ENCODE results near the gene TSKS.
"Not testable (repeated sequence)": the region's sequence is repeated elsewhere in the genome, so short reads cannot be mapped to it uniquely, and the experiment has no call there.

Gene TSKS

DNA sequence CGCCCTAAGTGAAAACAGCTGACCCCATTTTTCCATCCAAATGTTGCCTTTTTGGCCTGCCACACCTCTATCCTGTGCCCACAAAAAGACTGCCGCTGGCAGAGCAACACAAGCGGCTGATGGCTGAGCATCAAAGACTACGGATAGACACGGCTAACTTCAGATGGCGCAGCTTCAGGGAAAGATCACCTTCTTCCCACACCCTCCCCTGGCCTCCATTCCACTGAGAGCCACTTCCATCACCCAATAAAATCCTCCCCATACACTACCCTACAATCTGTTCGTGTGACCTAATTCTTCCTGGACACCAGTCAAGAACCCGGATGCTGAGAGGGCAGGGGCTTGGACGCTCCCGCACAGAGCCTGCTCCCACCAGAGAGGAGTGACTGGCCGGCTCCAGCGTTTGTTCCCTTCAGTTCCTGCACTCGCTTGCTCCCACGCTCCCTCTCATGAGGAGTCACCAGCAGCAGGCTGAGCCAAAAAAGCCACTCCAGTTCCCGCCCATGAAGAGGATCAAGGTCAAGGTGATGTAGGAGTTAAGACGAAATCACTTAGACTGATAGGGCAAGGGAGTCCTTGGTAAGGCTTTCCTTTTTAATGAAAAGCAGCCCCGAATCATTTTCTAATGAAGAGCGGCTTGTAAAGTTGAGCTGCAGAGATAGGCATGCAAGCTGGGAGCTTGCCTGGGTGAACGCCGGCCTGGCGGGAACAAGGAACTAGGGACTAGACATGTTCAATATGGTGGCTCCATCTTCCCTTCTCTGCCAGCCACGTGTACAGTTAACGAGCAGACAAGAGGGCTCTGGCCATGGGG, 35.7 kb downstream of the TSKS start:
- no peak overlapping the region for H3K27ac ChIP-seq
- DNase-seq (ENCODE audit: low read depth, low spot score): no peak

DNA sequence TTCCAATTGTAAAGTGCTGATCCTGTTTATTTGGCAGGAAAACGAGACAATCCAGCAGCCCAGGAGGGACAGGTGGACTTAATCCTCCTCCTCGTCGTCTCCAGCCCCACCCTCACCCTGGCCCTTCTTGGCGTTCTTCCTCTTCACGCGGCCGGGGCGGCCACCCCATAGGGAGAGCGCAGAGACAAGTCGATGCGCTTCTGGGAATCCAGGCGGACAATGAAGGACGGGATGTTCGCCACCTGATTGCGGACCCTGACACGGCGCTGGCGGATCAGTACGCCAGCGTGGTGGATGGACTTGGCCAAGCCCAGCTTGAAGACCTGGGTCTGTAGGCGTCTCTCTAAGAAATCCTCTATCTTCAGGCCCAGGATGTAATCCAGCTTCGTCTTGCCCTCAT, 43.7 kb downstream of the TSKS start:
- not testable (repeated sequence) for DNase-seq (ENCODE audit: low read depth, low spot score); H3K27ac ChIP-seq

DNA sequence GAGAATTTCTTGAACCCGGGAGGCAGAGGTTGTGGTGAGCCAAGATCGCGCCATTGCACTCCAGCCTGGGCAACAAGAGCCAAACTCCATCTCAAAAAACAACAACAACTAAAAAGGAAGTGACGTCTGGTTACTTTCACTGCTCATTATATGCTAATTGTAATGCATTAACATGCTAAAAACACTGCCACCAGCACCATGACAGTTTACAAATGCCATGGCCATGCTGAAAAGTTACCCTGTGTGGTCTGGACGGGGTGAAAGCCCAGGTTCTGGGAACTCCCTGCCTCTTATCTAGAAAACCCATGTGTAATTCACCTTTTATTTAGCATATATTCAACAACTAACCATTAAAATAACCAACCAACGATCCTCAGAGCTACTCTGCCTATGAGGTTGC, 44.1 kb downstream of the TSKS start:
- H3K27ac ChIP-seq: no peak overlapping the region
- DNase-seq (ENCODE audit: low read depth, low spot score): no peak

DNA sequence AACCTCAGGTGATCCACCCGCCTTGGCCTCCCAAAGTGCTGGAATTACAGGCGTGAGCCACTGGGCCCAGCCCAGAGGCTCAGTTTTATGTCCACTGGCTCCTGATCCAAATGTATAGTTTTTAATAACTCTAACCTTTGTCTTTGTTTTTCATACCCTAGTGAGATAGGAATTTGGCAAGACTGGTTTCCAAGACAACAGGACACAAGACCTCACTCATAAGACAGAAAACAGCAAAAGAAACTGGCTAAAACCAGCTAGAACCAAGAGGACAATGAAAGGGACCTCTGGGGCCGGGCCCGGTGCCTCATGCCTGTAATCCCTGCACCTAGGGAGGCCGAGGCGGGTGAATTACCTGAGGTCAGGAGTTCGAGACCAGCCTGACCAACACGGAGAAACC, 44.6 kb downstream of the TSKS start:
- H3K27ac ChIP-seq: no peak overlapping the region
- no peak for DNase-seq (ENCODE audit: low read depth, low spot score)

DNA sequence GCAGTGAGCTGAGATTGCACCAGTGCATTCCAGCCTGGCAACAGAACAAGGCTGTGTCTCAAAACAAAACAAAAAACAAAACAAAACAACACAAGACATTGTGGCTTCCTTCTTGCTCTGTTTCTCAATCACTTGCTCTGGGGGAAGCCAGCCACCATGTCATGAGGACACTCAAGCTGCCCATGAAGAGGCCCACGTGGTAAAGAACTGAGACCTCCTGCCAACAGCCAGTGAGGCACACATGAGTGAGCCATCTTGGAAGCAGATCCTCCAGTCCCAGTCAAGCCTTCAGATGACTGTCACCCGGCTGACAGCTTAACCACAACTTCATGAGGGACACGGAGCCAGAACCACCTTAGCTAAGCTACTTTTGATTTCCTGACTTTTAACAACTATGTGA, 47.0 kb downstream of the TSKS start:
- no peak for DNase-seq (ENCODE audit: low read depth, low spot score)
- H3K27ac ChIP-seq: no peak overlapping the region

DNA sequence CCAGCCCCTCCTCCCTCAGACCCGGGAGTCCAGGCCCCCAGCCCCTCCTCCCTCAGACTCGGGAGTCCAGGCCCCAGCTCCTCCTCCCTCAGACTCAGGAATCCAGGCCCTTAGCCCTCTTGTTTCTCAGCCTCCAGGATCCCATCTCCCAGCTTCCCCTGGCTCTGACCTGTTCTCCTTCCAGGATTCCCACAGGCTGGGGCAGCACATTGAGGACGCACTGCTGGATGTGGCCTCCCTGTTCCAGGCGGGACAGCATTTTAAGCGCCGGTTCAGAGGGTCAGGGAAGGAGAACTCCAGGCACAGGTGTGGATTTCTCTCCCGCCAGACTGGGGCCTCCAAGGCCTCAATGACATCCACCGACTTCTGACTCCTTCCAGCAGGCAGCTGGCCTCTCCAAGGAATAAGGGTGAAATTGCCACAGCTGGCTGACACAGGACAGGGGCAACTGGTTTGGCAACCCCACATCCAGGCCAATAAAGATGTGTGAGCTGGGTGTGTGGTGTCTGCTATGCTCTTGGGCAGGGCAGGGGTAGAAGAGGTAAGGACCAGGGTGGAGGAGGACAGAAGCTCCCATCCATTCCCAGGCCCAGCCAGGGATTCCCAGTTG, 49.8 kb downstream of the TSKS start:
- H3K27ac ChIP-seq: no peak overlapping the region
- peak; percentile 26 for DNase-seq (ENCODE audit: low read depth, low spot score)

DNA sequence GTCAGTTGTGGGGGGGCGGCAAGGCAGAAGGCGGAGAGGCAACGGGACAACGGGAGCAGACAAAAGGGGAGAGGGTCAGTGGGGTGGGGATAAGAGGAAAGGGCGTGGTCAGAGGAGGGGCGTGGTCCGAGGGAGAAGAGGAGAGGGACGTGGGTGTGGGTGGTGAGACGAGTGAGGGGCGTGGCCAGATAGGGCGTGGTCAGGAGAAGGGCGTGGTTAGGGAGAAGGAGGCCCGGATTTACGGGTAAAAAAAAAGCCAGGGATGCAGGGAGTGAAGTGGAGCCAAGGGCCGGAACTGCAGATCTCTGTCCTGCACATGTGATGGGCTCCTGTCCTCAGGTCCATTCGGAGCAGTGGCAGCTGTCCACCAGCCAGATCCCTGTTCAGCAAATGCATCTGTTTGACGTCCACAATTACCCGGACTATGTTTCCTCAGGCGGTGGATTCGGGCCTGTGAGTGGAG, 50.7 kb downstream of the TSKS start:
- no peak overlapping the region for H3K27ac ChIP-seq
- DNase-seq (ENCODE audit: low read depth, low spot score): no peak

DNA sequence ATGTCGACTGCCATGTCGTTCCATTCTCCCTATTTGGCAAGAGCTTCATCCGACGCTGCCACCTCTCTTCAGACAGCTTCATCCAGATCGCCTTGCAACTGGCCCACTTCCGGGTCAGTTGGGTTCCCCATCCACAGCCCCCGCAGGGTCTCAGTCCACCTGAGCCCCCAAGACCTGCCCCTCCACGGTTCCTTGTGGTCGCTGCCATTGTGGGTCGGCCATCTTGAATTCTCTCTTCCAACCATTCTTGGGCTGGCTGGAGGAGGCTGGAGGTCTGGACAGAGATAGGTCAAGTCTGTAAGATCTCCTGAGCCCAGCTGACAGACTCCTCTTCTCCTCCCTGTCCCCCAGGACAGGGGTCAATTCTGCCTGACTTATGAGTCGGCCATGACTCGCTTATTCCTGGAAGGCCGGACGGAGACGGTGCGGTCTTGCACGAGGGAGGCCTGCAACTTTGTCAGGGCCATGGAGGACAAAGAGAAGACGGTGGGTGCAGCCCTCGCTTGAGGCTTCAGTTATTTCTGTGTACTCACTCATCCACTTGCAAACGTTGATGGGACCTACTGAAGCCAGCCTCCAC, 52.6 kb downstream of the TSKS start:
- no peak overlapping the region for H3K27ac ChIP-seq
- no peak for DNase-seq (ENCODE audit: low read depth, low spot score)

DNA sequence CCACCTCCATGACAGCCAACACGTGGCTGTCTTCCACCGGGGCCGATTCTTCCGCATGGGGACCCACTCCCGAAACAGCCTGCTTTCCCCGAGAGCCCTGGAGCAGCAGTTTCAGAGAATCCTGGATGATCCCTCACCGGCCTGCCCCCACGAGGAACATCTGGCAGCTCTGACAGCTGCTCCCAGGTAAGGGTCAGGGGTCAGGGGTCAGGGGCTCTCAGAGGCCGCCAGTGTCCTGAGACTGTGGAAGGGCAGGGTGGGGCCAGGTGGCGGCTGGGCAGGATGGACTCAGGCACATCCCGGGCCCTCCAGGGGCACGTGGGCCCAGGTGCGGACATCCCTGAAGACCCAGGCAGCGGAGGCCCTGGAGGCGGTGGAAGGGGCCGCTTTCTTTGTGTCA, 57.2 kb downstream of the TSKS start:
- DNase-seq (ENCODE audit: low read depth, low spot score): no peak
- H3K27ac ChIP-seq: no peak overlapping the region

DNA sequence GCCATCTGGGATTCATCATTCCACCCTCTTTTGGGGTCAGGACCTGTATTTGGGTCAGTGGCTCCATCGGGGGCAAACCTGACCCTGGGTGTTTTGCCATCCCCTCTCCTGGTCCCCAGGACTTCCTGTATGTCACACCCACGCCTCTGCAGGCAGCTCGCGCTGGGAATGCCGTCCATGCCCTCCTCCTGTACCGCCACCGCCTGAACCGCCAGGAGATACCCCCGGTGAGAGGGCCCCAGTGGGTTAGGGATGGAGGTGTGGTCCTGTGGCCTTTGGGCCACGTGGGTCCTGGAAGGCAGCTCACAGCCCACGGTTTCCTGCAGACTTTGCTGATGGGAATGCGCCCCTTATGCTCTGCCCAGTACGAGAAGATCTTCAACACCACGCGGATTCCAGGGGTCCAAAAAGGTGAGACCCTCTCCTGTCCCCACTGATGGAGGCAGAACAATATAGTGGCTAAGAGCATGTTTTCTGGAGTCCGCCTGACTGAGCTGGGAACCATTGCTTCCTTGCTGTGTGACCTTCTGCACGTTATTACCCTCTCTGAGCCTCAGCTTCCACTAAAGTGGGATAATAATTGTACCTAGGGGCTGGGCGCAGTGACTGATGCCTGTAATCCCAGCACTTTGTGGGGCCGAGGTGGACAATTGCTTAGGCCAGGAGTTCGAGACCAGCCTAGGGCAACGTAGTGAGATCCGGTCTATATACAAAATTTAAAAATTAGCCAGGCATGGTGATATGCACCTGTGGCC, 58.0 kb downstream of the TSKS start:
- H3K27ac ChIP-seq: no peak overlapping the region
- DNase-seq (ENCODE audit: low read depth, low spot score): no peak

DNA sequence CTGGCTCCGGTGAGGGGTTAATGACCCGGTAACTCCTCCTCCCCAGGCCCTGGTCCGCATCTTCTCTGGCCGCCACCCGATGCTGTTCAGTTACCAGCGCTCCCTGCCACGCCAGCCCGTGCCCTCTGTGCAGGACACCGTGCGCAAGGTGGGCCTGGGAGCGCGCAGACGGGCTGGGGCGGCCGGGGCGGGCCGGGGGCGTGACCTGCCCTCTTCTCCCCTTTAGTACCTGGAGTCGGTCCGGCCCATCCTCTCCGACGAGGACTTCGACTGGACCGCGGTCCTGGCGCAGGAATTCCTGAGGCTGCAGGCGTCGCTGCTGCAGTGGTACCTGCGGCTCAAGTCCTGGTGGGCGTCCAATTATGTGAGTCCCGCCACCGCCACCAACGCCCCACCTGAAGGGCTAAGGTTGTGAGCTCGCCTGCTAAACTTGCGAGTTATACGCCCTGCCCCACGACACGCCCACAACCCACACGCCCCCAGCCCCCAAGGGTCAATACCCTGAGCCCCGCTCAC, 61.8 kb downstream of the TSKS start:
- no peak overlapping the region for H3K27ac ChIP-seq
- DNase-seq (ENCODE audit: low read depth, low spot score): no peak

DNA sequence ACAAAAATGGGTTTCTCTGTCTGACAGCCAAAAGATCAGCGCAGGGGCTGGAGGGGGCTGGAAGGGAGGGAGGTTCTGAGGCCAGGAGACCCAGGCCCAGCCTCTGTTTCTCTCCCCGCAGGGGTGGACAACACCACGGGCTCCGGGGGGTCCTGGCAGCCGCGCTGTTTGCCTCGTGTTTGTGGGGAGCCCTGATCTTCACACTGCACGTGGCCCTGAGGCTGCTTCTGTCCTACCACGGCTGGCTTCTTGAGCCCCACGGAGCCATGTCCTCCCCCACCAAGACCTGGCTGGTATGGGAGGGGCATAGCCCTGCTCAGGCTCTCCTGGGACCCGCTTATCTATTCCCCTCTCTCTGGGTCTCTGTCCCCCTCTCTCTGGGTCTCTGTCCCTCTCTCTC, 62.5 kb downstream of the TSKS start:
- no peak for DNase-seq (ENCODE audit: low read depth, low spot score)
- H3K27ac ChIP-seq: no peak overlapping the region

DNA sequence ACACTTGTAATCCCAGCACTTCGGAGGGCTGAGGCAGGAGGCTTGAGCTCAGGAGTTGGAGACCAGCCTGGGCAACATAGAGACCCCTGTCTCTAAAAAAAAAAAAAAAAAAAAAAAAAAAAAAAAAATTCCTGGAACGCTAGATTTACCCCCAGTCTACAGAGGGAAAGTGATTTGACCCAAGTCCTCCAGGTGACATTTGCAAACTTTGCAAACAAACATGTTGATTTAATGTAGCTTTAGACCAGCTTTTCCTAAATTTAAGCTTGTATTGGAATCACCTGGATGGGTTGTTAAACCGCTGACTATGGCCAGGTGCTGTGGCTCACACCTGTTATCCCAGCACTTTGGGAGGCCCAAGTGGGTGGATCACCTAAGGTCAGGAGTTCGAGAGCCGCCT, 63.7 kb downstream of the TSKS start:
- no peak for DNase-seq (ENCODE audit: low read depth, low spot score)

DNA sequence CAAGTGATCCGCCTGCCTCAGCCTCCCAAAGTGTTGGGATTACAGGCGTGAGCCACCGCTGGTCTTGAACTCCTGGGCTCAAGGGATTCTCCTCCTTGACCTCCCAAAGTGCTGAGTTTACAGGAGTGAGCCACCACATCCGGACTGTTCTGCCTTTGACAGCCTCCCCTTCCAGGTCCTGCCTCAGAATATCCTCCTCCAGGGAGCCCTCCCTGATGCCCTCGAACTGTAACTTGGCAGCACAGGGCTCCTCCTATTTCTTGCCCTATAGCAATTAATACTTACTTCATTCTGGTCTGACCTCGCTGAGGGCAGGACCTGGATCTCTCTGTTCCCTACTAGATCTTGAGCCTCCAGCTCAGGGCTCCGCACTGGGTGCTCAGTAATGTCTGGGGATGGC, 66.2 kb downstream of the TSKS start:
- no peak overlapping the region for H3K27ac ChIP-seq
- no peak for DNase-seq (ENCODE audit: low read depth, low spot score)

More for the DNA sequence above, 63.7 kb downstream of the TSKS start:
- no peak overlapping the region for H3K27ac ChIP-seq

DNA sequence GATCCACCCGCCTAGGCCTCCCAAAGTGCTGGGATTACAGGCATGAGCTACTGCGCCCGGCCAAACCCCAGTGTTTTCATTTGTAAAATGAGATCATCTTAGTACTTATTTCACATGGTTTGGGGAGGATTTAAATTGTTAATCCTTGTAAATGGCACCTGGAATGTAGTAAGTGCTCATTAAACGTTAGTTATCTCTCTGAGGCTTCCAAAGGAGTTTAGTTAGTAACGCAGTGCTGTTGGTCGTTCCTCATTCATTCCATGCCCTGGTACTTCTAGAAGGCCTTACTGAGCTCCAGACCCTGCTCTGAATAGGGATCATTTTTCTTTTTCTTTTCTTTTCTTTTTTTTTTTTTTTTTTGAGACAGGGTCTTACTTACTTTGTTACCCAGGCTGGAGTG, 67.0 kb downstream of the TSKS start:
- H3K27ac ChIP-seq: no peak overlapping the region
- no peak for DNase-seq (ENCODE audit: low read depth, low spot score)

DNA sequence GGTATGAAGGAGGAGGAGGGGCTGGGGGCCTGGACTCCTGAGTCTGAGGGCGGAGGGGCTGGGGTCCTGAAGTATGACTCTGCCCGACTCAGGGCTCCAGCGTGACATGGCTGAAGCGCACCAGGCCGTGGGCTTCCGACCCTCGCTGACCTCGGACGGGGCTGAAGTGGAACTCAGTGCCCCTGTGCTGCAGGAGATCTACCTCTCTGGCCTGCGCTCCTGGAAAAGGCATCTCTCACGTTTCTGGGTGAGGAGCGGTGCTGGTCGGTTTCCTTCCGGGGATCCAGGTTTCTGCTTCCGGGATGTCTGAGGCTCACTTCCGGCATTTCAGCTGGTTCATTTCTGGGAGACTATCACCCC, 71.0 kb downstream of the TSKS start:
- no peak for DNase-seq (ENCODE audit: low read depth, low spot score)
- no peak overlapping the region for H3K27ac ChIP-seq

DNA sequence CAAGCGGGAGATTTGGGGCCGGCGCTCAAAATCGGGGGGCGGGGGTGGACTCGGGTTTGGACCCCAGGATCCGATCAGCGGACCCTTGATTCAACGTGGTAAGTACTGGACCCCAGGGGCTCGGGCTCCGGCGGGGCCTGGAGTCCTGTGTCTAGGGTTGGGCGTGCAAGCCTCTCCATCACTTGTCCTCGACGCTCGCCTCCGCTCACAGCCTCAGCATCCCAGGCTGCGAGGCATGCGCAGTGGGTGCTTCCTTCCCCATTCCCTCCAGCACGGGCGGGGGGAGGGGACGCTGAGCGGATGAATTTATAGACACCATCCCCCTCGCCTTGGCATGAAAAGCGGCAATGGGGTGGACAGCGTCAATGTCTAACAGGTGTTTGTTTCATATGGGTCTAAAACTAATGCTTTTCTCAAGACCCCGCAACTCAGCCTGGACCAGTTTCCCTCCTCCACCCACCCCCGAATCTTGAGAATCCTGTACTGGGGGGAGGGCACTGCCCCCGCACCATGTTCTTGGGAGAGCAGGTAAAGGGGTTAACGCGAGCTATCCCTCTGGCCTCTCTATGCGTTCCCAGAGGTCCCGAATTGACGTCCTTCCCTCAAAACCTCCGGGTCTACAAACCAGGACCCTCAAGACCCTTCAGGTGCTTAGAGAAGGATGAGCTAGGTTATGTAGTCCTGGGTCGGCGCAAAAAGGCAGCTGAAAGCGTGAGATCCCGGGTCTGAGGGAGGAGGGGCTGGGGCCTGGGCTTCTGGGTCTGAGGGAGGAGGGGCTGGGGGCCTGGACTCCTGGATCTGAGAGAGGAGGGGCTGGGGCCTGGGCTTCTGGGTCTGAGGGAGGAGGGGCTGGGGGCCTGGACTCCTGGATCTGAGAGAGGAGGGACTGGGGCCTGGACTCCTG, 71.6 kb downstream of the TSKS start:
- no peak for DNase-seq (ENCODE audit: low read depth, low spot score)
- no peak overlapping the region for H3K27ac ChIP-seq

DNA sequence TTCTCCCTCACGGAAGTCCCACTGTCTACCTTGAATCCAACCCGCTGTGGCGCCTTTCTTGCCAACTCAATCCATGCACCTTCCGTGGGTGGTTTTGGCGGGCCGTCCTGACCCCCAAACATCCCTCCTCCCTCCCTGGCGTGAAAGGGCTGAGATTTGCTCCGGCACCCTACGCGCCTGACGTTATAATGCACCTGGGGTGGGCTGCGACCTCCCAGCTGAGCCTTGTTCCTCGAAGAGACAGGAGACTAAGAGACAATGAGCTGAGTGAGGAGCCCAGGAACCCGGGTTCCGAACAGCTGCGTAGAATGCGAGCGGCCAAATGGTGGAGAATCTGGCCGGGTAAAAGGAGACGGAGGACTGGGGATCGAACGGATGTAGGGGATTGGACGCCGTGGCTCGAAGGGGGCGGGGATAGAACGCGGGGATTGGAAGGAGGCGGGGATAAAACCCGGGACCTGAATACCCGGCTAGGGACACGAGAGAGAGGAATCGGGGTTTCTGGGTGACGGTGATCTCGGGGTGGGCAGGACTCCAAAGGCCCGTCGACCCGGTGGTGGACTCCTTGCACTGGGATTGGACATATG, 72.4 kb downstream of the TSKS start, which contains the start of gene CPT1C:
TSS of gene CPT1C (plus strand) at position 461 of the 587 bp plus-strand sequence. CDS start 1,137 bp downstream, outside the sequence.
- no peak for DNase-seq (ENCODE audit: low read depth, low spot score)
- no peak within 1 kb of the TSS for H3K27ac ChIP-seq

DNA sequence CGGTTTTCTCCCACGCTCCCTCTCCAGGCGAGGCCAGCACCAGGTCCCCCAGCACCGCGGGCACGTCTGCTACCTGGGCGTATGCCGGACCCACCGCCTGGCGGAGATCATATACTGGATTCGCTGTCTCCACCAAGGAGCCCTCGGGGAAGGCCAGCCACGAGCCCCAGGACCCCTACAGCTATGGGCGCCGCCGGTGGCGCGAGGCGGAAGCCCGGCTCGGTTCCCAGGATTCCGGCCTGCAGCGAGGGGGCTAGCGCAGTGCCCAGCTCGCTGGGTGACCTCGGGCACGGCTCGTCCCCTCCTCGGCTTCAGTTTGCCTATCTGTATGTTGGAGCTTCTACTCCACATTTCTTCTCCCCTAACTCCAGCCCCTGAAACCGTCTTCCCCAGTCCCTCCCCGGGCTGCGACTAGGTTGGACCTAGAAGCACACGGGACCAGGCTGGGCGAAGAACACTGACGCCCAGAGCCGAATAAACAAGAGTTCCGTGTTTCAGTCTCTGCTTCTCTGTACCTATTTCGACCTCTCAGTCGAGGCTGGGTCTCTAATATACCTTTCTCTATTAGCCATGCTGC, 72.9 kb downstream of the TSKS start:
- no peak overlapping the region for H3K27ac ChIP-seq
- DNase-seq (ENCODE audit: low read depth, low spot score): no peak

Measured in epithelial cell of prostate (primary cell).